SH-SY5Y (cell line): Measurements from ENCODE around the gene PROX1.

Source experiments
- GATA2 ChIP-seq: IDR thresholded peaks from 2 replicates; pipeline ENCODE4 v1.6.1; 2011; ENCODE audit warnings: mild to moderate bottlenecking, low read depth, low read length
- GATA3 ChIP-seq: IDR thresholded peaks from 2 replicates; pipeline ENCODE4 v1.6.1; 2011; ENCODE audit warnings: low read depth, mild to moderate bottlenecking, low read length, moderate library complexity

DNA sequence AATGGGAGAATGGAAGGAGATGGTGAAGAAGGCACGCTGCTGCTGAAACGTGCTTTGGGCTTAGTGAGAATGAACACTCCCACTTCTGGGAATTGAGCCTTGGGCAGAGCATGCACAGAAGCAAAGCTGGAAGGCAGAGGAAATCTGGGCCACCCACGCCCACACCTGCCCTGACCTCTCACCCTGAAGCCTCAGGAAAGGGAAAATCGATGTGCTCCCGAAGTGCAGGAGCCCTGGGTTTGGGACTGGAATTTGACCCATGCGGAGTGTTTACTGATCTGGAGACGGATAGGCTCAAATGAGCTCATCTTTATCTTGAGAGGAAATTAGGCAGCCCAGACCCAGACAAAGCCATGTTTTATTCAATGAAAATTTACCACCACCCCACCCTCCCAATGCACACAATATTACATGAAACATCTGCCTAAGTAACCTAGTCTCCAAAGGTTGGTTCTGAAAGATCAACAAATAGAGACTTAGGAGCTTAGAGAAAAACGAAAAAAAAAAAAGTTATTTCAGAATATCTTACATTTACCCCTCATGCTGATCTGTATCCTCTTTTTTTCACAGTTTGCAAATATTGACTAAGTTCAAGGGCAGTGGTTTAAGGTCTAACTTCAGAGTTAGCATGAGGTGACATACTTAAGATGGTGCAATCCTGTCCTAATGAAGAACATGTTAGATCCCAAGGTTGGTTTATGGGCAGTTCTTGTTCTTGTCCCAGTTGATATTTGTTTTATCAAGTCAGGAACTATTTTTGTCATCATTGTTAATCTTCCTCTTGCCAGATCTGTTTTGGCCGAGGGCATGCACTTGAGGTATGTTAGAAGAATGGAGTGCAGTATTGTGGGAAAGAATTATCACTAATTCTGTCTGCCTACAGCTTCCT, 63.0 kb downstream of the PROX1 start:
- TF ChIP-seq GATA2 (no peak), GATA3 (no peak)
